ENCODE data around the gene CPVL.
A peak's percentile ranks its signal among the peaks of the same experiment; 100 is the strongest.
"Not testable (repeated sequence)": the region's sequence is repeated elsewhere in the genome, so short reads cannot be mapped to it uniquely, and the experiment has no call there.

Gene CPVL

DNA sequence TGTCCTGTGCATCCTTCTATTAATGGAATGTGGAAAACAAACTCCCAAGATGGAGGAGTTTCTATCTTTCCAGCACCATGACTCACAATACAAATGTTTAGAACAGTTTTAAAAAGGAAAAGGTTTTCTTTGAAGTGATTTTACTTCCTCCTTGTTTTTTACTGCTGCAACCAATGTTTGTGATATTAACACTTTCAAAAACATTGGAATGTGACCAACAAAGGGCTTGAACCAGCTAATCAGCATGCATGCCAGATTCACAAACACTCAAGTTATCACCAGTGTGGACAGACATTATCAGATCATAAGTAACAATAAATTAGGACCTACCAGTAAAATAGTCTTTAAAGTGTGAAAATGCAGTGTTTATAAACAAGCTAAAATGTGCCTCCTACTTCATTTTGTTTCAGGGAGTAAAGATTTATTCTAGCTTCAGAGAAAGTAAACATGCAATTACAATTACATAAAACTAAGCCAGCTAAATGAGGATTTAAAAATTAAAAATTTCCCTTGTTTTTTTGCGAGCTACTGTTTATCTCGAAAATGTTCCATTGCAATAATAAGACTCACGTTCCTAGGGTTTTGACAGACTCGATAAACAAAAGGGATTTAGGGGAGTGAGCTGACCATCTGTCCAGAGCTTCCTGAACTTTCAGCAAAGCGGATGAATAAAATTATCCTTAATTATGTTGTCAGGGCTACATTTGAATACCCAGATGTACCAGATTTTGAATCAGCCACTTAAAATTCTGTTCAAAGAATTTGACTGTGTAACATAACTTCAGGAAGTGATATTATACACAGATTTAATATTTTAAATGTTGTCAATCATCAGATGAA is 29.8 kb downstream of the CPVL start:
- DNase-seq (ENCODE audit: low read depth) = no peak

DNA sequence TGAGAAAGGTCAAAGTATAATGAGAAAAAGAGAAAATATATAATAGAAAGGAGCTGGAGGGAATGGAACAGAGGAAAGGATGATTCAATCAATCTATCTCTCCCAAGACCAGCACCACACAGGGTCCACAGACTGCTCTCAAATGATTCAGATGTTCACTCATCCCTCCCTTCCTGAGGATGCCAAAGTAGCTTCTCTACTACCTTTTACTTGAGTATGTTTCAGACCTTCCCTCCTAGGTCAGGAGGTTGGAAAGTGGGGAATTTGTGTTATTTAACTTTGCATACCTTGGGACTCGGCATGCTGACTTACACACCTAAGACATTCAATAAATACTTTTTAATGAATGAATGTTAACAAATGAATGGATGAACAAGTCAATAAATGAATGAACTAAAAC is 30.6 kb downstream of the CPVL start:
- DNase-seq (ENCODE audit: low read depth) = no peak

DNA sequence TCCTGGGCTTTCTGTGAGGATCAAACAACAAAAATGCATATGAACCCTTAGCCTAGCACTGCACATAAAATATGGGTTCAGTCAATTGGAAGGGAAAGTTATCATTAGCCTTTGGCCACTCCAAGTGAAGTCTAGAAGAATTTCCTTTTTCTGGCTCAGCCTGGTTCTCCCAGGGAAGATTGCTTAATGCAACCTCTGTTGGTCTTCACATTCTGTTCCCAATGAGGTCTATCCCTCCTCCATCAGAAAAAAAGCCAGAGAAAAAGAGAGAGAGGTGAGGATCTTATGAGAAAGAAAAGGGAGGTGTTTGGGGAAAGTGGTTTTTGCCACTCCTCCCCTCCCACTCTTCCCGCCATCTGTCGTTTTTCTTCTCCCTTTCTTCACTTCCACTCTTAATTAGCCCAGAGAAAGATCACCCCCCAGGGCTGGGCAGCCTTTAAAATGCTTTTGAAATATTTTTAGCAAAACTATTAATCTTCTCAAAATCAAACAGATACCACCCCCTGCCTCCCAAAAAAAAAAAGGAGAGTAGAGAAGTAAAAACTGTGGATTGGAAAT is 31.1 kb downstream of the CPVL start:
- DNase-seq (ENCODE audit: low read depth) = no peak

DNA sequence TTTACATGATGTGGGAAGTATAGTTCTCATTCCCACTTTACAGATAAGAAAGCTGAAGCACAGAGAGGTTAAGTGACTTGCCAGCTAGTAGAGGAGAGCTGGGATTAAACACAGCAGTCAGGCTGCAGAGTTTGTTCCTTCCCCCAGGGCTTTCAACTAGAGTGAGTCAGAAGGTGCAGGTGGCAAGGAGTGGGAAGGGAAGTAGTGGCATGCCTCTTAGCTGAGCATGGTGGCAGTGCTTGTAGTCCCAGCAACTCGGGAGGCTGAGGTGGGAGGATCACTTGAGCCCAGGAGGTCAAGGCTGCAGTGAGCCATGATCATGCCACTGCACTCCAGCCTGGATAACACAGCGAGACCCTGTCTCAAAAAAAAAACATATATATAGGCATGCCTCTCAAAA is 32.1 kb downstream of the CPVL start:
- DNase-seq (ENCODE audit: low read depth) = not testable (repeated sequence)

DNA sequence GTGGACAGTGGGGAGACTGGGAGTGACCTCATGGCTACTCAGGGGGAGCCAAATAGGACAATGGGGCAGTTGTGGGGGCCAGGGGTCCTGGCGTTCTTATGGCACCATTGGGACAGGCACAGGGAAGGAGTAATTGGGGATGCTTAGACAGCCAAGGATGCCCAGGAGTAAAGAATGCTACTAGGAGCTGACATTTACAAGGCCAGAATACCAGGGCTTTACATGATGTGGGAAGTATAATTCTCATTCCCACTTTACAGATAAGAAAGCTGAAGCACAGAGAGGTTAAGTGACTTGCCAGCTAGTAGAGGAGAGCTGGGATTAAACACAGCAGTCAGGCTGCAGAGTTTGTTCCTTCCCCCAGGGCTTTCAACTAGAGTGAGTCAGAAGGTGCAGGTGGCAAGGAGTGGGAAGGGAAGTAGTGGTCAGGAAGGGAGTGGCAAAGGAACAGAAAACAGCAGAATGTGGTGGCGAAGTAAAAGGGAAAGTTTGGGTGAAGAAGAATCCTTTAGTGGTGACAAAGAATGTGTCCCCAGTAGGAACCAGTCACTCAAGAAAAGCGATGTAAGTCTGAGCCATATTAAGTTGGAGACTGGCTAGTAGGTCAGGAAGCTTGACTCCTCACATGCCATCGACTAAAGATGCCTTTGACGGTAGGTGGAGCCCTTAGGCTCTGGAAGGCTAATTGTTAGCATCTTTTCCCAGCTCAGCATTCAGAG is 32.8 kb downstream of the CPVL start:
- DNase-seq (ENCODE audit: low read depth) = peak; percentile 33

DNA sequence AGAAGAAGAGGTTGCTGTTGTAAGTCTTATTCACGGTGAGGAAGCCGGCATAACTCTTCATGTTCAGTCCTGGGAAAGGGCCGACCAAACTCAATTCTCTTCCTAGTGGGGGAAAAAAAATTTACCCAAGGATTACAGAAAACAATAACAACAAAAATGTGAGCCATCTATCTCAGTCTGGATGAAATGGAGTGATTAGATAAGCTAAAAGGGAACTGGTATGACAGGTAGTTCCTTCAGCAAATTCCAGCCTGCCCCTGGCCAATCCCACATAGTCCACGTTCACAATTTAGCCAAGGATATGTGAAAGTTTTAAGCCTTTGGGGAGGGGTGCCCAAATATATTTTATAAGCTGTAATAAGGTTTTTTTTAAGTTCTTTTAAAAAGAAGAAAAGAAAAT is 33.6 kb downstream of the CPVL start:
- DNase-seq (ENCODE audit: low read depth) = no peak

DNA sequence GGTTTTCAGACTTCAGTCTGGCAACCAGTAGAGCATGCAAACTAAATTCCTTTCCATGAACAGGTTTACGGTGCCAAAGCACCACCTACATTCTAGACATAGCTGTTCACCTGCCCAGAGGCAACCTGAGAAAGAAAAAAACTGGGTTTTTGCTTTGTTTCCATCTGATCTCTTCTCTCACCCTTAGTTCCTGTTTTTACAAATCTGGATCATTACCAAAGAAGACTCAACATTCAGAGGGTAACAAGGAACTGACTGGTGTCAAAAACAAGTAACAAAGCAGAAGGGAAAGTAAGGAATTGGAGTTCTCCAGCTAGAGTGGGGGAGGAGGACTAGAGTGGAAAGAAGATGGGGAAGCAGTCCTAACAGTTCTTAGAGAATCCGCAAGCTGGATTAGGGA is 36.4 kb downstream of the CPVL start:
- DNase-seq (ENCODE audit: low read depth) = no peak

DNA sequence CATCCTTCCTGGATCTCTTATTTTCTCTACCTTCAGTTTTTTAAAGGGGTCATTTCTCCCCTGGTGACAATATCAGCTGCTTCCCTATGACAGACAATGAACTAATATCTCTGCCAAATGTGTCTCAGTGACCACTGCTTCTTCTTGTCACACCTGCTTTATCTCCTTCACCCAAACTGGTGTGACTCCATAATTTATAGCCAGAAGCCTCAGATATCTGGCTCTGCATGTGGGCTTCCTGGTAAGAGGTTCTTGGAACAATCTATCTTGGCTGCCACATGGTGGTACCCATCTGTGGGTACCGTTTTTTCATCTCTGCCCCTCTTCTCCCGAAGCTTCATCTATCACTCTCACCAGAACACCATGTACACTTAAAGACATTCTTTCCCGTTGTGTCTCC is 37.0 kb downstream of the CPVL start:
- DNase-seq (ENCODE audit: low read depth) = no peak

DNA sequence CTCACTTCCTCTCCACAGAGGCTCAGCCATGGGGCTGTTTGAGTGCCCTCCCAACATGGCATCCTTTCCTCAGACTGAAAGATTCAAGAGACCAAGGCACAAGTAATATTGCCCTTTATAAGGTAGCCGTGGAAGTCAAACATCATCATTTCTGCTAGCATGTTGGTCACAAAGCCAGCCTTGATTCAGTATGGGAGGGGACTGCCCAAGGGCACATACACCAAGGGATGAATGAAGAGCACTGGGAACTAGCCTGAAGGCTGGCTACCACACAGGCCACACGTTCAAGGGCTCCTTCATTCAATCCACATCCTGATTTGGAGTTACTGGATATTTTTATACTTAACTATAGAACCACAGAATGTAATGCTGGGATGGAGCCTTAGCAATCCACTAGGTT is 39.3 kb downstream of the CPVL start:
- no peak for DNase-seq (ENCODE audit: low read depth)

DNA sequence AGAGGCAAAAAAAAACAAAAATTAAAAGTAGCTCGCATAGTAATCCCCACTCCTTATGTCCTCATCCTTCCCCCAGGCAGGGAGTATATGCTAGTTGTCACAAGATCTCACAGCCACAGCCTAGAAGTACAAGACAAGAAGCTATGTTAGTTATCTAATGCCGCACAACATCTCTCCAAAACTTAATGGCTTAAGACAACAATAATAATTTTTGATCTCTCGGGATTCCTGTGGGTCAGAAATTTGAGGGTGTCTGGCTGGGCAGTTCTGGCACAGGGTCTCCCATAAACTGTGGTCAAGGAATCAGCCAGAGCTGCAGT is 39.7 kb downstream of the CPVL start:
- no peak for DNase-seq (ENCODE audit: low read depth)

DNA sequence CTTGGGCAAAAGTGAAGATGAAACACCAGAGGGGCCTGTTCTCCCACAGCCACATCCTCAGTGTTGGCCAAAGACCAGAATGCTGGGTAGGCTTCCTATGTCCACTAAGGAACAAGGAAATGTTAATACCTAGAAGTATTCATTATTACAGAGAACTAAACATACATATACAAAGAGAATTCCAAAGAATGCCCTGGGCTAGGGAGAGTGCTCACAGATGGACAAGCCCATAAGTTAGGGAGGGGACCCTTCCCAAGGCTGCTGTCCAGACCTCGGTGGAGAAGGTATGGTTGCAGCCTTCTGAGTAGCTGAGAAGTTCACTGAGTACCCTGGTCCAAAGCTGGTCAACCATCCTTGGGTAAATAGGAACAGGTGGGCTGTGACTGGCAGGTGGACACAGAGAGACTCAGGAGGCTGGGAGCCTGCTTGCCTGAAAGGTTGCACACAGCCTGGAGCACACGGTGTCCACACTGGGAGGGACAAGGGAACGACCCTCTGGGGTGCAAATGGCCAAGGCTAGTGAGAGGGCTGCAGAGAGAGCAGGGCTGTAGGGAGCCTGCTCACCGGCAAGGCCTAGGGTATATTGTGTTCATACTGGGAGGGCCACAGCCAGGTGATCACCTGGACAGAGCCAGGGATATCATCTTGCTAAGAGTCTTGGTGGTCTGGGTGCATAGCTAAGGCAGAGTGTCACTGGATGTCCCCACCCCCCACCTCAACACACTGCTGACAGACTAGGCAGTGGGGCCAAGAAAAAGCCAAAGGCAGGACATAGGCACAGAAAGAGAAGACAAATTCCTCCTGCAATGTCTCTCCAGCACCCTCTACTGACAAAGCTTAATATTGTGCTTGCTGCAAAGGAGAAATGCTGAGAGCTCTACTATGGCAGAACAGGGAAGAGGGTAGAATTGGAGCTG is 40.3 kb downstream of the CPVL start:
- DNase-seq (ENCODE audit: low read depth) = peak; percentile 23

DNA sequence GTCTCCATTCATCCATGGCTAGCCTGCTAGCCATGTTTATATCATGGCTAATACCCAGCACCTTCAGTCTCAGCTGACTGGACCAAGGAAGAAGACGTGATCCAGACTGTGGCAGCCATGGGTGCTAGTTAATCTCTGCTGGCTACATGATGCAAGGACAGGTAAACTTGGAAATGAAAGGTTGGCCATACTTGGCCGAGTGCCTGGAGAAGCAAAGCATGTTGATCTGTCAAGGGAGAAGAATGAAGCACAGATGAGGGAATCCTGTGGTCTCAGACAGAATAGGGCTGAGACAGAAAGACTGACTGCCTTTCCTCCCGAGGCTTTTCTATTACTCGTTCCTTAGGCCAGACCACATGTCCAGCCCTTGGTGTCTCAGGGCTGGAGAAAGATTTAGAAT is 41.1 kb downstream of the CPVL start:
- DNase-seq (ENCODE audit: low read depth) = no peak

DNA sequence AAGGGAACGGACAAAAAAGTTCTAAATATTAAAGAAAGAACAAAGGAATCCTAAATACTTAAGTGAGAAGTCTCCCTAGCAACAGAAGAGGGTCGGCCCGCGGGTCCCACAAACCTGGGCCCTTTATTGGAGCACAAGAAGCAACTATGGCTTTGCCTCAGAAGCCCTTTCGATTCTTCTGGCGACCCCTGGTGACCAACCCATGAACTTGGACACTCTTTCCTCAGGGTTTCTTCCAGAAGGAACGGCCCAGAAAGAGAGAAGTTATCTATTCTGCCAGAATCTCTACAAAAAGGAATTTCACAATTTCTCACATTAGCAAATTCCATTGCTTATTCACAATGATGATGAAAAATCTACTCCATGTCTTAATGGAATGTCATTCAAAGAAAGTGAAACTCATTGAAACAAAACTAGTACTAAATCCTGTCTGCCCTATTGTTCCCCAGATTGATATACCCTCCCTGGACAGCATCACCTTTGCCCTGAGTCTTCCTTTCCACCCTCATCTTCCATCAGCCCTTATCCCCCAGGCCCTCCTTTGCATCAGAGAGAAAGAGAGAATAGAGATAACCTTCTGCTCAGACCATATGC is 43.7 kb downstream of the CPVL start:
- DNase-seq (ENCODE audit: low read depth) = no peak

DNA sequence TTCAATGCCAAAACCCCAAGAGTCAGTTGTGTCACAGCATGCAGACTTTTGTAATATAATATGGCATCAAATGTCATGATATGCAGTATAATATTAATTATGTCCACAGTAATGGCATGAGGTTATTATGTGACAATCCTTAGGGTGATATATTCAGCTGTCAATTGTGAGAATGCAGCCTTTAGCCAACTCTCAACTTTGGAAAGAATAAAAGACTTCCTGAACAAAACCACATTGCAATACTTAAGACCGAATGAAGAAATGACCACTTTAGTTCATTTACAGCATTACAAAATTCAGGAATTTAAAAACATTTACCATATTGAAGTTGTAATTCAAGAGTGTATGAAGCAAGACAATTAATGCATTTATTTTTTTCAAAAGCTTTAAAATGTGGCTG is 45.4 kb downstream of the CPVL start:
- no peak for DNase-seq (ENCODE audit: low read depth)

DNA sequence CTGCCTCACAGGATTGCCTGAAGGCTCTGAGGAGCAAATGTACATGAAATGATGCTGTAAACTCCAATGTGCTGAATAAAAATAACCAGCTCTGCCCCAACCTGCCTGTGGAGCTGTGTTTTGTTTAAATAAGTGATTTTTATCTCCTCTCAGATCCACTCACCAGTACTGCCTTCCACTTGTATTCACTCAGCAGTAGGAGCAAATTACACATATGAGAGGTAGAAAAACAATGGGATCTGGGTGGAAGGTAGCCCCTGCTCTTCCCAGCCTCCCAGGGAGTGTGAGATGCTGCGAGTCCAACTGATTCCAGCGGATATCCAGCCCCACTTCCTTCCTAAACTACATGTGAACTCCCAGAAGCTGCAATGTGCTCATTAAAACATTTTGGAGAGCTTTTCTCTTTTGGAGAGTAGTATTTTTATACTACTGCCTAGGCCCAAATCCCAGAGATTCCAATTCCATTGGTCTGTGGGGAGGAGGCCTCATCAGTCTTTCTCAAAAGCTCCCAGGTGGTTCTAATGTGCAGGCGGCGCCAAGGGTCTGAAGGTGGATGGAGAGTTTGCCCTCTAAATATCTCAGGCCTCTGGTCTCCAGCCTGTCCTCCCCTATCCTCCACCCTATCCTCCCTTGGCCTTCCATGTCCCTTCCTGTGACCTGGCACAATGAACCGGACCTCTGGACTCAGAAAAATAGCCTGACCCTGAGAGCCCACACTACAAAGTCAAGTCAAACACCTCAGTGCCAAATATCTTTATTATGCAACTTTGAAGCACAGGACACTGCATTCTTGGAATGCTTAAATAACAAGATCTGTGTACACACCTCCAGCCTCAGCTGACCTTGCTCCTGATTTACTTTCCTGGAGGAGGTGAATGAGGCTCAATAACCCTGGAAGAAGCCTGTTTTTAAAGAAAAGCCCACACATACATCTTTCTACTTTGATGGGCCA is 46.2 kb downstream of the CPVL start:
- no peak for DNase-seq (ENCODE audit: low read depth)

DNA sequence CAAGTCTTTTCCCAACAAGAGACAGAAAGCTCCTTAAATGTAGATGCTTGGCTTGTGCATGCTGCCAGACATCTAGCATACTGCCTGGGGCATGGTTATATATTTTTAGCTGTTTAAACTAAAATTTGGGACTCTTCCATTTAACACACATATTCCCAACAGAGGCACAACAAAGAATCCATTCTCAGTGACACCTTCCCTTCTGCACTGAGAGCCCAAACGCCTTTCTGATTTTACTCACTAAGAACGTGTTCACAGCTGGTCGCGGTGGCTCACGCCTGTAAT is 49.9 kb downstream of the CPVL start:
- DNase-seq (ENCODE audit: low read depth) = no peak

DNA sequence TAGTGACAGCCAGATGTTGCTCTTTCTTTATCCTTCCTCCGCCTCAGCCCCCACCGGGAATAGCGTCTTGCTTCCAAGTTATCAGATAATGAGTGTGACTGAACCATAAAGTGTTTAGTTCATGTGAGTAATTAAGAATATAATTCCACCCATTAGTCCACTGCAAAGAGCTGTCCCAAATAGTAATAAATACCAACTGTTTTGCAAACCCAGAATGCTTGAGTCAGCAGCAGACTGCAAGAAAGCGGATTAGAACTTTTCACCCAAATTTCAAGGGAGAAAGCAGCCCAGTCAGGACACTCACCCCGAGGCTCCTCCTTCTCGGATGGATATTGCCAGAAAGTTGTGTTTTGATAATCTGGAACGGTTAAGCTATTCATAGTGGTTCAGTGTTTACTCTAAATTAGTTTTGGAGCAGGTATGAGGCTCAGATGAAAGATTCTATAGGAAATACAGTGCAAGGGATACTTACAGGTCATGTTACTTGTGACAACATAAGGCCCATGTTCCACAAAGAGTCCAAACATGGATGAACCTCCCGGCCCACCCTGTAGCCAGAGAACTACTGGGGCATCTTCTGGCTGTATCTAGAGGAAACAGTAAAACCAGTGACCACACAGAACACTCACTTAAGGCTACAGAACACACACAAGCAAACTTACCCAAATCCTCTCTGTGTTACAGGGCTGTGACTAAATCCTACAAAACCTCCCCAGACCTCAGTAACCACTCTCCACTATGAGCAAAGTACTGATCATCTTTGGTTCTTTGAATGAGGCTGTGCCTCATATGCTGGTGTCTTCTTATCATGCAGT is 50.5 kb downstream of the CPVL start:
- DNase-seq (ENCODE audit: low read depth) = no peak

DNA sequence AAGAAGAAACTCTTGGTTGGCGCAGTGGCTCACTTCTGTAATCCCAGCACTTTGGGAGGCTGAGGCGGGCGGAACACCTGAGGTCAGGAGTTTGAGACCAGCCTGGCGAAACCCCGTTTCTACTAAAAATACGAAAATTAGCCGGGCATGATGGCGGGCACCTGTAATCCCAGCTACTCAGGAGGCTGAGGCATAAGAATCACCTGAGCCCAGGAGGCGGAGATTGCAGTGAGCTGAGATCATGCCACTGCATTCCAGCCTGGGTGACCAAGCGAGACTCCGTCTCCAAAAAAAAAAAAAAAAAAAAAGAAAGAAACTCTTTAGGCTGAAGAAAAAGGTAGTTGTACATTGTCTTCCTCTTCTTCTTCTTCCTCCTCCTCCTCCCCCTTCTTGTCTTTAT is 53.2 kb downstream of the CPVL start:
- DNase-seq (ENCODE audit: low read depth) = not testable (repeated sequence)

DNA sequence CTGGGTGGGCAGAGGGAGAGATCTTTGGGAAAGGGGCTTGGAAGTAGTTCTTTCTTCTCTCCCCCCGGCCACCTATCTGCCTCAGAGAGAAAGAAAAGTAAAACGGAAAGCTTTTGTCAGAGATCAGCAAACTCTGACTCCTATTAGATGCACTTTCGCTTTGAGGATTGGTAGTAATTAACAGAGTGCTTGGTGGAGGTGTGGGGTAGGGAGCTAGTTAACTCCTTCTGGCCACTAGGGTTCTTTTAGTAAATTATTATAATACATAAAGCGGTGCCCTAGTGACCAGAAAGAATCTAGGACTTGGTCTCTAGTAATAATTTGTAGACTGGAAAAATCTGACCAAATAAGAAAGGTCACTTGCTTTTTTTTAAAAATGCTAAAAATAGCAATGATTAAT is 54.6 kb downstream of the CPVL start:
- DNase-seq (ENCODE audit: low read depth) = no peak
